NCI-H1105 treated with DMSO at 0.1 percent for 48 hours (cell line): ENCODE data around the gene ZNF385C.
"Not testable (repeated sequence)": the region's sequence is repeated elsewhere in the genome, so short reads cannot be mapped to it uniquely, and the experiment has no call there.

Experiments used
- DNase-seq: peaks from one replicate; lab custom pipeline; 2025; lab: John Stamatoyannopoulos, UW

ZNF385C gene

GRCh38 chr17:42050393-42051012, 47.8 kb downstream of the ZNF385C start, which contains the start of gene C17orf113:
Gene C17orf113 (minus strand): TSS chr17:42050601. CDS start chr17:42043376, 7,225 bp downstream.
- DNase-seq = peak; percentile 55

- DNase-seq = no peak
Measured at GRCh38 chr17:42049834-42050392, 48.4 kb downstream of the ZNF385C start.

DNA sequence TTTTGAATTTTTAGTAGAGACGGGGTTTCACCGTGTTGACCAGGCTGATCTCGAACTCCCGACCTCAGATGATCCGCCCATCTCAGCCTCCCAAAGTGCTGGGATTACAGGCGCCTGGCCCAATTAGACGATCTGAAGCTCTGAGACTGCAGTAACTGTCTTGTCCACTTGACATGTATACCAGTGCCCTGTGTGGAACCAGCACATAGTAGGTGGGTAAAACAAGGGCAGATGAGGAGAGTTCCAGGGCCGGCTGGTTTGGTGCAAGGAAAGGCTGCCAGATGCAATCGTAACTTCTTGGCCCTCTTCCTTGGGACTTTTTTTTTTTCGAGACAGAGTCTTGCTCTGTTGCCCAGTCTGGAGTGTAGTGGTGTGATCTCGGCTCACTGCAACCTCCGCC, 50.9 kb downstream of the ZNF385C start:
- DNase-seq = no peak

DNA sequence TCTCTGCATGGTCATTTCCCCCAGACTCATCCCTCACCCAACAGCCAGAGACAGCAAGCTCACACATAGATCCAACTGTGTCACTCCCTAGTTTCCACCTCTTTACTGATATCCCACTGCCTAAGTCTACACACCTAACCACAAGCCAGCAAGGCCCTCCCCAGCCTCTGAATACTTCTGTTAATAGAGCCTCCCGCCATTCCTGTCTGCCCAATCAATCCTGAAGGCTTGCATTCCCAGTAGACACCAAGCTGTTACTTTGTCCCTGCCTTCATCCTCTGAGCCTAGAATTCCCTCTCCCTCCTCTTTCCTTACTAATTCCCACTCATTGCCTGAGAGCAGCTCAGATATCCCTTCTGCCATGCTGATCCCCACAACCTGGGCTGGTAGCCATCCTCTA, 52.6 kb downstream of the ZNF385C start:
- DNase-seq = no peak

DNA sequence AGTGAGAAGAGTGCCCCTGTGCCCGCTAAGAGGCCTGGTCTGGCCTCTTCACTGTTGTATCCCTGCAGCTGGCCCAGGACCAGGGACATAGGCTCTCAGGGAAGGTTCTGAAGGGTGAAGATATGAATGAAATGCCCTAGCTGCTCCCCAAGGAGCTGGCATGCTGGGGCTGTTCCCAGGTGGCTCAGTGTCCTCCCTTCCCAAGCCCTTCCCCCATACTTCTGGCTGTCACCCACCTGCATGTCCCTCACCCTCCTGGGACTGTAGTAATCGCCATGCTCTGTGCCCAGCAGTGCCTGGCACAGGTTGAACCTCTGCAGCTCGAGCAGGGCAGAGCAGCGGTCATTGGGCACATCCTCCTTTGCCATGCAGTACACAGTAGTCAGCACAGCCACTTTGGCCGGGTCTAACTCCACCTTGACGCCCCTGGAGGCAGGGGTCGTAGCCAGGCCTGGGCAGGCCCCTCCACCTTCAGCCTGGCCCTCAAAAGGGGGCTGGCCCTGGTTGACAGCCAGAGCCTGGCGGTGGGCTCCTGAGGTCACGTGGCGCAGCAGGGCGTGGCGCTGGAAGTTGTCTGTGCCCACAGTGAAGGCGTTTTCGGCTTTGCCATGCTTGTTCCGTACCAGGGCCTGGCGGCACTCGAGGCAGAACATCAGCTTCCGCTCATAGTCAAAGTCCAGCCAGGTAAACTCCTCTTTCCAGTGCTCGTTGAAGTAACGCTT, 55.5 kb downstream of the ZNF385C start:
- no peak for DNase-seq

DNA sequence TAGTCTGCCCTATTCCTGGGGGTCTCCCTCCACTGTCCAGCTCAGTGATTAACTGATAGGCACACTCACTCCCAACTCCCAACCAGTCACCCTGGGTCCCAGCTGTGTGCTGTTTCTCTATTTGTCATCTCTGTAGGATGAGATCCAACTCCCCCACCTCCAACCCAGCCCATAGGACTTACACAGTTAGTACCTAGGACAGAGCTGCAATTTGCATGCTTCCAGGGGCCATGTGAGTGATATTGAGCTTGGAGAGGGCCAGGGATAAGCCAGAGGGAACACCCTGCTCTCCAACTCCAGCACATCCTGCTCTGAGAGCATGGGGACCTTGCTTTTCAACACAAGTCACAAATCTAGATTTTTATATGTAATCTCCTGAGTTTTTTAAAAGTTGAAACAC, 56.7 kb downstream of the ZNF385C start:
- no peak for DNase-seq

GRCh38 chr17:42040818-42041217, 57.5 kb downstream of the ZNF385C start:
- DNase-seq = no peak

- no peak for DNase-seq
Measured at GRCh38 chr17:42039794-42040763, 58.2 kb downstream of the ZNF385C start.

DNA sequence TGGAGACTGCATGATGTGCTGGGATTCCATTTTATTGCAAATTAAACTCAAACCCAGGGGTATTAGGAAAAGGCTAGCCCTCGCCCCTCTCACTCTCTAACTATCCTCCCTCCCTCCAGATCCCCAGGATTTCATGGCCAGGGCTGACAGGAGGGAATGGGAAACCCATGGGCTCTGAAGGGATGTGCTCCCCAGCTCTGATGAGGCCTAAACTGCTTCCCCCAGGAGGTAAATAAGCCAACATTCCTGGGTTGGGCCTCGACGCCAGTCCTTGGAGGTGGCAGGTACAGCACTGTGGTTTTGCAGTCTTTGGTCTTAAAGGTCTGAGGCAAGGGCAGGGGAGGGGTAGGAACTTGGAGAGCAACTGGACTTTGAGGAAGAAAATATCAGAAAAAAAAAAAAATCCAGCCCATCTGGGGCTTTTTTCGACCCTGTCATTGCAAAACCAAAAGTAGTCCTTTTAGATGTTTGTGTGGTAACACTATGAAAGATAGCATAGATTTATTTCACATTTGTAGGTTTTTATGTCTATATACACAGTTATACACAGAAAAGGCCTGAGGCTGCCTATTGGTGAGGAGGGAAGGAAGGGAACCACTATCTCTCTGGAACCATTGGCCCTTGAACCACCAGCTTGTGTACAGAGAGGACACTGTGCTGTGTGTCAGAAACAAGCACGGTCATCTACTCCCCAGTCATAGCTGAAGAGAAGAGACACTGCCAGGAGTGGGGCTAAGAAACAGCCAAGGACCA, 59.9 kb downstream of the ZNF385C start:
- DNase-seq = no peak

DNA sequence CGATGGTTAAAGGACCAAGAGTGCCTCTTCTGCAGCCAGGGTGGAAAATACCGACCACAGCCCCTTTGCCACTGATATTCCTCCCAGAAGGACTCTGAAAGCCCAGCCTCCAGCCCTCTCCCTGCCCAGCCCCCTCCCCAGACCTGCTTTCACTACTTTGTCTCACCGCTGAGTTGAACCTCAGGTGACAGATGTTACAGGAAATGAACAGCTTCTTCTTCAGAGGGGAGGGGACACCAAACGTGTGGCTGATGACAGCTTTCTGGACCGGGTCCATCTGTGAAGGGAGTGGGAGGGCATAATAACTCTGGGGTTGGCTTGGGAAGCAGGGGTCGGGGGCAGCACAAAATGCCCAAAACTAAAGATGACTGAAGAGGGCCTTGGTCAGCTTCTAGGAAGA, 64.2 kb downstream of the ZNF385C start:
- no peak for DNase-seq

GRCh38 chr17:42031584-42031983, 66.7 kb downstream of the ZNF385C start:
- DNase-seq = no peak

DNA sequence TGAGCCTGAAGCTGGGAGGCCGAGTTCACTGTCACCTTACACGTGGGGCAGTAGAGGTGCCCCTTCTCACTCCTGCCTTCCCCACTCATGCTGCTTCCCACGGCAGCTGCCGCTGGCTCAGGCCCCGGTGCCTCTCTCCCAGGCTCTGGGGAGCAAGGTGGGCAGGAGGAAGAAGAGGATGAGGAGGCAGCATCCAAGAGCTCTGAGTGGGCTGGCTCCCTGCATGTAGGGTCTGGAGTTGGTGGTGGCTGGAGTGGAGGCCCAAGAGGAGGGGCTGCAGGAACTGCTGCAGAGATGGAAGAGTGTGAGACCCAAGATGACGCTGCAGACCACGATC, 69.5 kb downstream of the ZNF385C start:
- no peak for DNase-seq

- DNase-seq = no peak
Measured at GRCh38 chr17:42027961-42028790, 70.1 kb downstream of the ZNF385C start.

DNA sequence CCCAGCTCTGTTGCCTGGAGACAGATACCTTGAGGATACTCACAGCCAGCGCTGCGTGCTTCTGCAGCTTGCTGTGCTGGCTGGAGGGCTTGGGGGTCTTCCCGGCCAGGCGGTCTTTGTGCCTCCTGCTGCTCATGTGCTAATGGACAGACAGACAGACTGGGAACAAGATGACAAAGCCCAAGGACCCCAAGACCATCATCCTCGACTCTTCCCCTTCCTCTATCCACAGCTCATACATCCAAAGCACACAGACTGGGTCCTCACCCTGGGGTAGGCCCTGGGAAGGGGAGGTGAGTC, 70.7 kb downstream of the ZNF385C start:
- no peak for DNase-seq

- no peak for DNase-seq
Measured at GRCh38 chr17:42026857-42027589, 71.2 kb downstream of the ZNF385C start.

- DNase-seq = no peak
Measured at GRCh38 chr17:42025936-42026335, 72.3 kb downstream of the ZNF385C start.

GRCh38 chr17:42025191-42025579, 73.1 kb downstream of the ZNF385C start:
- no peak for DNase-seq

GRCh38 chr17:42023524-42024349, 74.5 kb downstream of the ZNF385C start:
- DNase-seq = no peak

DNA sequence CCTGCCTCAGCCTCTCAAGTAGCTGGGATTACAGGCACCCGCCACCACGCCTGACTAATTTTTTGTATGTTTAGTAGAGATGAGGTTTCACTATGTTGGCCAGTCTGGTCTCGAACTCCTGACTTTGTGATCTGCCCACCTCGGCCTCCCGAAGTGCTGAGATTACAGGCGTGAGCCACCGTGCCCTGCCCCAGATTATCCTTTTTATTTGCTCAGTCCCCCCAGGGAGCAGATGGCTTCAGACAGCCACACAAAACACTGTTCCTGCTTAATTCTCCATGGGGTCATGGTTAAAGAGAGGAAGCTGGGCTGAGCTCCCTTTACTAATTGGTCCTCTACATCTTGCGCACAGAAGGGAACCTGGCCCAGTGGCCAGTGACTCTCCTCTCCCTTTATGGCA, 77.4 kb downstream of the ZNF385C start:
- not testable (repeated sequence) for DNase-seq
